Measurements from ENCODE around the gene NDFIP1.

DNA sequence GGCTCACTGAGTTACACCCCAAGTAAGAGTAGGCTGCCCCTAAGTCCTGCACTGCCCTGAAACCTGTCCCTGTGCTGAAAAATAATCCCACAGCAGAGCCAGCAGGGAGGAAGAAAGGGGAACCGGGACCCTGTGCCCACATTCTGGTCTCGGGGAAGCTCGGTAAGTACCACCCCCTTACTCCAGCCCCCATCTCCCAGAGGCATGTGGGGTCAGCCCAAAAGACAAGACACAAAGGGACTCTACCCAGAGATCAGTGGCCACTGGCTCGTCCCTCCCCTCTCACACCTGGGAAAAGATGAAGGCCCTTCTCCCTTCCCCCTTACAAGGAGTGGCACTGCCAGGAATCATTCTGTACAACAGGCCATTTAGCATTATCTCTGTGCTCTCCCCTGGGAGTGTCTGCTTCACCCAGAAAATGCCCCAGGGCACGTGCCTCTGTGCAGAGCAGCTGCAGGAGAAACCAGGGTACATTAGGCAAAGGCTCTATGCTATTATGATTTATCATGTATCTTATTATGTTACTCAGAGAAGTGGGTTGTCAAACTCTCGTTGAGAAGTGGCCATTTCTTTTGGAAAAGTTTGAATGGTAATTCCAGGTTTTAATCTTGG lies 71.3 kb downstream of the NDFIP1 start:
- TF ChIP-seq, protein P1, sequence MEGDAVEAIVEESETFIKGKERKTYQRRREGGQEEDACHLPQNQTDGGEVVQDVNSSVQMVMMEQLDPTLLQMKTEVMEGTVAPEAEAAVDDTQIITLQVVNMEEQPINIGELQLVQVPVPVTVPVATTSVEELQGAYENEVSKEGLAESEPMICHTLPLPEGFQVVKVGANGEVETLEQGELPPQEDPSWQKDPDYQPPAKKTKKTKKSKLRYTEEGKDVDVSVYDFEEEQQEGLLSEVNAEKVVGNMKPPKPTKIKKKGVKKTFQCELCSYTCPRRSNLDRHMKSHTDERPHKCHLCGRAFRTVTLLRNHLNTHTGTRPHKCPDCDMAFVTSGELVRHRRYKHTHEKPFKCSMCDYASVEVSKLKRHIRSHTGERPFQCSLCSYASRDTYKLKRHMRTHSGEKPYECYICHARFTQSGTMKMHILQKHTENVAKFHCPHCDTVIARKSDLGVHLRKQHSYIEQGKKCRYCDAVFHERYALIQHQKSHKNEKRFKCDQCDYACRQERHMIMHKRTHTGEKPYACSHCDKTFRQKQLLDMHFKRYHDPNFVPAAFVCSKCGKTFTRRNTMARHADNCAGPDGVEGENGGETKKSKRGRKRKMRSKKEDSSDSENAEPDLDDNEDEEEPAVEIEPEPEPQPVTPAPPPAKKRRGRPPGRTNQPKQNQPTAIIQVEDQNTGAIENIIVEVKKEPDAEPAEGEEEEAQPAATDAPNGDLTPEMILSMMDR (IDR thresholded peaks at IDR 0.05): no peak
- TF ChIP-seq POLR2AphosphoS5 (IDR thresholded peaks at IDR 0.05) (no peak), POLR2A (IDR thresholded peaks at IDR 0.05) (no peak)
